Neutrophil (primary cell): ENCODE measurements around the gene RAP1B.

Experiments
- H3K27ac ChIP-seq: fragments of 200-600 bp; sonication (generic); 2 replicates; pipeline ENCODE4 v1.5.1; 2016; ENCODE audit warnings: mild to moderate bottlenecking, moderate library complexity
- H3K27me3 ChIP-seq: fragments of 200-600 bp; sonication (generic); 2 replicates; pipeline ENCODE4 v1.6.0; 2016; ENCODE audit warnings: mild to moderate bottlenecking
- H3K36me3 ChIP-seq: fragments of 200-600 bp; sonication (generic); 2 replicates; pipeline ENCODE4 v1.5.1; 2017
- H3K4me1 ChIP-seq, 2 experiments: fragments of 200-600 bp in 1 of 2; sonication (generic) in 1 of 2; 1 replicate in 1 of 2; 2 replicates in 1 of 2; pipeline versions ENCODE4 v1.5.1 to v1.6.1; 2013 to 2016; ENCODE audit warnings: low read depth in 1 of 2, low read length in 1 of 2, mild to moderate bottlenecking in 1 of 2, moderate library complexity in 1 of 2; ENCODE audit not compliant: control insufficient read depth in 1 of 2, insufficient read depth in 1 of 2
- H3K4me3 ChIP-seq, 2 experiments: fragments of 200-600 bp in 1 of 2; sonication (generic) in 1 of 2; 1 replicate in 1 of 2; 2 replicates in 1 of 2; pipeline ENCODE4 v1.5.1; 2013 to 2016; ENCODE audit warnings: low read depth in 1 of 2, low read length in 1 of 2, mild to moderate bottlenecking in 1 of 2, moderate library complexity in 1 of 2
- H3K9me3 ChIP-seq: fragments of 200-600 bp; sonication (generic); 2 replicates; pipeline ENCODE4 v1.5.1; 2016
- CTCF ChIP-seq: fragments of 200-600 bp; sonication (generic); IDR thresholded peaks from 2 replicates; pipeline ENCODE4 v1.5.1; 2016; ENCODE audit warnings: antibody characterized with exemption

RAP1B gene

GRCh38 chr12:68610370-68611093 lies at the start of gene RAP1B:
TSS of gene RAP1B (plus strand) at chr12:68610899. CDS start at chr12:68648725, 37,826 bp downstream.
- H3K4me1 ChIP-seq: peaks cover 46 to 48% of the 10 kb centered on the region in 2 experiments
- TF ChIP-seq CTCF: no peak
- H3K9me3 ChIP-seq: no peaks in the 10 kb centered on the region
- H3K4me3 ChIP-seq: peak within 1 kb of the TSS; percentile 73 to 94
- H3K27ac ChIP-seq: peak within 1 kb of the TSS; percentile 92
- no peaks in the 10 kb centered on the region for H3K27me3 ChIP-seq
- no peaks in the 10 kb centered on the region for H3K36me3 ChIP-seq

DNA sequence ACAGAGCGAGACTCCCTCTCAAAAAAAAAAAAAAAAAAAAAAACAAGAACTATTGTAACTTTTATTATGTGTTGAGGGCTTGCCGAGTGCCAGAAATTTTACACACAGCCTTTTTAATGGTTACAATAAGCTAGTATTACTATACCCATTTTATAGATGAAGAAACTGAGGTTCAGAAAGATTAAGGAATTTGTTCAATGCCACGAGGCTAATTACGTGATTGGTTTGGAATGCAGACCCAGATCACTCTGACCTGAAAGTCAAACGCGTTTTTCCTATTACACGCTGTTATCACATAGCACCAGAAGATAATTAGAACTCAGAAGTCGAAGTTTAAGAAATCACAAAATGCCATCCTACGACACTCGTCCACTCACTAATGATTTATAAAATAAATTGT lies 48.9 kb upstream of the RAP1B start:
- no peak for TF ChIP-seq CTCF
- no peak overlapping the region for H3K4me3 ChIP-seq
- no peaks in the 10 kb centered on the region for H3K9me3 ChIP-seq

GRCh38 chr12:68564166-68564565 lies 46.5 kb upstream of the RAP1B start:
- no peaks in the 10 kb centered on the region for H3K9me3 ChIP-seq
- H3K27ac ChIP-seq: no peak overlapping the region
- no peaks in the 10 kb centered on the region for H3K36me3 ChIP-seq
- H3K4me3 ChIP-seq: no peak overlapping the region
- peaks cover 6 to 13% of the 10 kb centered on the region in 2 experiments for H3K4me1 ChIP-seq
- no peaks in the 10 kb centered on the region for H3K27me3 ChIP-seq
- no peak for TF ChIP-seq CTCF

More for the DNA sequence above, 48.9 kb upstream of the RAP1B start:
- no peaks in the 10 kb centered on the region for H3K36me3 ChIP-seq
- H3K27me3 ChIP-seq: no peaks in the 10 kb centered on the region
- H3K4me1 ChIP-seq: peaks cover 6 to 13% of the 10 kb centered on the region in 2 experiments
- H3K27ac ChIP-seq: no peak overlapping the region

GRCh38 chr12:68565391-68565903 lies 45.3 kb upstream of the RAP1B start:
- Histone ChIP-seq H3K4me1 (peaks cover 0 to 5% of the 10 kb centered on the region in 2 experiments), H3K4me3 (no peak overlapping the region), H3K36me3 (no peaks in the 10 kb centered on the region), H3K27me3 (no peaks in the 10 kb centered on the region), H3K9me3 (no peaks in the 10 kb centered on the region), H3K27ac (no peak overlapping the region)
- no peak for TF ChIP-seq CTCF

DNA sequence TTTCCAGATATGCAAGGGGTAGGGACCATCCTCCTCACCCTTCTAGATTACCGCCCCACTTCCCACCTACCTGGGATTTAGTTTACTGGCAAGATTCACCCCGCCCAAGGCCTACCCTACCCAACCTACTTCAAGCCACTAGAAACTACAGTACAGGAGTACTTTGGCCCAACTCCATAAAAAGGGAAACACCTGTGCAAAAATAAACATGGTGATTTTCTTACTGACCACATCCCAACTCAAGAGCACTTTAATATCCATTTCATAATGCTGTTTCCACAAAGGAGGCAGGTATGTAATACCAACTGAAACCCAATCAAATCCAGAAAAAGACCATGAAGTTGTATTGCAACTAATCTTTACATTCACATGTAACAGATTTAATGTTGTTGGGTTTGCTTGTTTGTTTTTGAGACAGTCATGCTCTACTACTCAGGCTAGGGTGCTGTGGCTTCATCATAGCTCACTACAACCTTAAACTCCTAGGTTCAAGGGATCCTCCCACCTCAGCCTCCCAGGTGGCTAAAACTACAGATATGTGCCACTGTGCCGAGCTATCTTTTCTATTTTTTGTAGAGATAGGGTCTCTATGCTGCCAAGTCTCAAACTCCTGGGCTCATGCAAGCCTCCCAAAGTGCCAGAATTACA lies 41.7 kb upstream of the RAP1B start:
- Histone ChIP-seq H3K36me3 (no peaks in the 10 kb centered on the region), H3K27ac (no peak overlapping the region), H3K4me1 (peaks cover 0 to 5% of the 10 kb centered on the region in 2 experiments), H3K4me3 (no peak overlapping the region), H3K9me3 (no peaks in the 10 kb centered on the region), H3K27me3 (no peaks in the 10 kb centered on the region)
- no peak for TF ChIP-seq CTCF
